Hematopoietic multipotent progenitor cell treated with erythropoietin and hydrocortisone succinate and interleukin-3 and kit ligand, for 8 days (in vitro differentiated cells): ENCODE results near the gene RGS7.
"Not testable (repeated sequence)": the region's sequence is repeated elsewhere in the genome, so short reads cannot be mapped to it uniquely, and the experiment has no call there.

ENCODE experiments used
- DNase-seq: peaks from one replicate; pipeline ENCODE4 v3.0.0-alpha.2; 2015

The RGS7 gene

DNA sequence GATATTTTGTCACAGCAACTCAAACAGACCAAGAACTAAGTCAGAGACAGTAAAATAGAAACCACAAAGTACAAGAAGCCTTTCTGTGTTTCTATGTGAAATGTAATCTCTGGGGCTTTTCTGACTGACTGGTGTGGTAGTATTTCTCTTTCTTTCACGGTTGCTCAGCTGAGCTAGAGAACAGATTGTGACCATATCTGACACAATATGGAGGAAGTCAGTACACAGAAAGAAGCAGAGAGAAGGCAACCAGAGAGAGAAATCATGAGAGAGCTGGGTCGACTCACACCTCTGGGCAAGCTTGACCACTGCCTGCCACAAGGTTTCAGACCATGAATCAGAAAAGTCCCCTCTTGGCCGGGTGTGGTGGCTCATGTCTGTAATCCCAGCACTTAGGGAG lies 536.2 kb downstream of the RGS7 start:
- no peak for DNase-seq

DNA sequence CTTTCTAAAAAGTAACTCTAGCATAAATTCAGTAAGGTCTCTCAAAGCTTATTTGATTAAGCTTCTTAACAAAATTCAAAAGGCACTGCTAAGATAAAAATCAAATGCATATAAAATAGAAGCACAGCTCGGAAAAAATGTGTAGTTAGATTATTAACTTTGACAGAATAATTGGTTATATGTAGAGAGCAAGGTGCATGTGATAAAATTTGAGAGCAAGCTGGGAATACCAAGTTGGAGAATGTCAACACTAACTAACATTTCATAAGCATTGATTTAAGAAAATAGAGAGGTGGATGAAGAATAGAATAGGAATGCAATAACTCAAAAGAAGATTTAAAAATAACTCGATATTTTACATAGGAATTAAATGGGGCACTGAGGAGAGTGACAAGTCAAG lies 540.5 kb downstream of the RGS7 start:
- DNase-seq: no peak

GRCh38 chr1:240813720-240814119 lies 543.3 kb downstream of the RGS7 start:
- no peak for DNase-seq

GRCh38 chr1:240811256-240811655 lies 545.7 kb downstream of the RGS7 start:
- no peak for DNase-seq

GRCh38 chr1:240808381-240808780 lies 548.6 kb downstream of the RGS7 start:
- DNase-seq: no peak

DNA sequence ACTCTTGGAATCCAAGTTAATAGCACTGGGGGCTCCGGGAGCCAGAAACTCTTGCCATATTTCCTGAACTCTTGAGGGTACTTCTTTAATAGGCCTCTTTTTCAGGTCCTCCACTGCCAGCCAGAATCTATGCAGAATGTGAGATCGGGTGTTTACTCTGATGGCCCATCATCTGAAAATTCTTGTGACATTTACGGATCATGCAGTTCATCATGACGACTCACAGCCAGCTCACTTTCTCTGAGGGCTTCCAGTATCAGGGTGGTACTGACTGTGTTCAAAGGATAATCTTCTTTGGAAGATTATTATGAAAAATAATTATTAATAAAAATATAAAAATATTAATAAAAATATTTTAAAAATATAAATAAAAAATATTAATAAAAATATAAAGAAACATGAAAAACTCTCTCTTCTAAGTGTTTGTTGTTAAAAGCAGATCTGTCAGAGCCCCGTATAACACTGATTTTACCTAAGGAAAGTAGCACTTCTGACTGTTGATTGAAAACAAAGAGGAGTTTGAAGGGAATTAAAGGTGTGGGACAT lies 550.7 kb downstream of the RGS7 start:
- no peak for DNase-seq

GRCh38 chr1:240804475-240804874 lies 552.5 kb downstream of the RGS7 start:
- DNase-seq: no peak

DNA sequence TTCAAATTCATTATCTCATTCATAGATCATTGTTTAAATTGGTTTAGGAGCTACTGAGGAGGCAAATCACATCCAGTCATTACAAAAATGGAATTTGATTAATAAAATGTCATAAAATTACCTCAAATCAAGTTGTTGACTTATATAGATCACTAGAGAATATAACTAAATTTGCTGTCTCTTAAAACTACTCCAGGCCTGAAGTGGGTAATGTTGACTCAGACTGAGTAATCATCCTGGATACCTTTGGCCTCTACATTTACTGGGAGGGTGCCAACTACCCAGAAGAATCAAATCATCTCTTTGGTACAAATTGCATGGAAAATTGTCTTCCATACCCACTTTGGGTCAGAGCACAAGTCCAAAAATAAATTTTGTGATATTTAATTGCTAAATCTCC lies 553.9 kb downstream of the RGS7 start:
- DNase-seq: no peak

DNA sequence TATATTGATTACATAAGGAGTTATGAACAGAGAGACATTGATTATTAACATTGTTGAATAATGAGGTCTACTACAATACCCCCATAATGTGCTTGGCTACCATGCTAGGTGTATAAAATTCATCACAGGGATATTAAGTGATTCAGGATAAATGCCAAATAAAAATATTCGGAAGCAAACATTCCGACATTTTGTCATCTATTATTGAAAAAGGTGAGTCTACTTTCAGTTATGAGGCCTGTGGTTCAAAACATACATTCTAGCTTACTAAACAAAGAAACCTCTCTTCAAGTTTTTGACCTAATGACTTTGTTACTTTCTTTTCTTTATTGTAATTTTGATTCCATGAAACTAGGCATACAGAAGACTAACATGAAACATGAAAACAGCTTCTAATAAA lies 554.7 kb downstream of the RGS7 start:
- no peak for DNase-seq

GRCh38 chr1:240801442-240801841 lies 555.6 kb downstream of the RGS7 start:
- no peak for DNase-seq

GRCh38 chr1:240800291-240800690 lies 556.7 kb downstream of the RGS7 start:
- no peak for DNase-seq

DNA sequence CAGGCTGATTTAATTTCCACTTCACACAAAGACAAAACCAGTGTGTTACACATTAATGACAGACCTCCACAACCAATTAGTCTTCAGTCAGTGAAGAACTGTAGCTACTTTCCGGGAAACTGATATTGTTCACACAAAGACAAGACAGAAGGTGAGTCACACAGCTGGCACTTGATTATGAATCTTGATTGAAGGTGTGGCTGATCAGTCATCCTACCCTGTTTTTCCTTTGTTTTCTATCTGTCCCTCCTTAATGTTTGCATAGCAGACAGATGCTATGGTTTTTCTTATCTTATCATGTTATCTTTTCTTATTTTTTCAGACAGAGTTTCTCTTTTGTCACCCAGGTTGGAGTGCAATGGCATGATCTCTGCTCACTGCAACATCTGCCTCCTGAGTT lies 560.0 kb downstream of the RGS7 start:
- no peak for DNase-seq

GRCh38 chr1:240794046-240794843 lies 562.8 kb downstream of the RGS7 start:
- no peak for DNase-seq

- DNase-seq: no peak
Measured at GRCh38 chr1:240792915-240793529, 564.0 kb downstream of the RGS7 start.

DNA sequence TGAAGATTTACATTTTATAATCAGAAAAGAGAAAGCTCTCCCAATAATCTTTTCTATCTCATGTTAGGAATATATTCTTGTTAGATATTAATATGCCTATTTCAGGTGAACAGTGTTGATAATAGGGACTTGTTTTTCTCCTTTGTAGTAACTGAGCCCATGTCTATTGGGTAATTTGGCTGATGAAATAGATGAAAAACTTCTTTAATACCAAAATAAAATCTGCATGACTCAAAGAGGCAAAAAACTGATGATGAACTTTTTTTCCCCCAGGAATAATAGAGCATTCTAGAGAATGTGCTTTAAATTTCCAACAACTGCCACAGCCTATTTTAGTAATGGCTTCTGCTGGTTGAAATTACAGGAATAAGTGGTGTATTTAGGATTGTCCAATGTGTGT lies 566.1 kb downstream of the RGS7 start:
- DNase-seq: no peak

DNA sequence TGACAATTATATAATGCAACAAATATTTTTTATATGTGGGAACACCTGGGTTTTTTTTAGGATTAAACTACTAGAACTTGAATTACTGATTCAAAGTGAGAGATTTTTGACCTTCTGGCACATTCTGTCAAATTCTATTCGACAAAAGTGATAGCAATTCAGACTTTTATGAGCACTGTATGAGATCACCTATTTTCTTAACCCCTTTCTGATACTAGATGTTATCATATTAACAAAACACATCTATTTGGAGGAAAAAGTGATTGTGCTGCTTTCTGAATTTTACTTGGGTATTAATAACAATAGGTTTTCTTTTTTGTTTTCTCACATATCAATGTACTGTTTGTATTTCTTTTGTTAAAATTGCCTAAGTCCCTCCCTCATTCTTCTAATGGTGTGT lies 570.1 kb downstream of the RGS7 start:
- no peak for DNase-seq

DNA sequence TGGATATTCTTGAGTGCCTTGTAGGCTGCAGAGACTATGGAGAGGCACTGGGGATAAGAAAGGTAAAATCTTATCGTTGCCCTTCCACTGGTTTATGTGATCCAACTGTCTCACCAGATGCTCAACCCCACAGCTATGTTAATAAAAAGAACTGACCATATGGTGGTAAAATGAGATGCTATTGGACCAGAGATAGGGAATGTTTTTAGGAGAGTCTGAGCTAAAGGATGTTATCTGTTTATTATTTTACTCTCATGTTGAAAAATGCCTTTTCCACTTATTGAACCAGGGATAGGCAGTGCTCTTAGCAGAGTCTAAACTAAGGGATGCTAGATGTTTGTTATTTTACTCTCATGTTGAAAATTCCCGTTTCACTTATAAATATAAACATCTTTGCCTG lies 572.2 kb downstream of the RGS7 start:
- DNase-seq: no peak

GRCh38 chr1:240783728-240784137 lies 573.3 kb downstream of the RGS7 start:
- DNase-seq: not testable (repeated sequence)

GRCh38 chr1:240776237-240776636 lies 580.8 kb downstream of the RGS7 start:
- no peak for DNase-seq

DNA sequence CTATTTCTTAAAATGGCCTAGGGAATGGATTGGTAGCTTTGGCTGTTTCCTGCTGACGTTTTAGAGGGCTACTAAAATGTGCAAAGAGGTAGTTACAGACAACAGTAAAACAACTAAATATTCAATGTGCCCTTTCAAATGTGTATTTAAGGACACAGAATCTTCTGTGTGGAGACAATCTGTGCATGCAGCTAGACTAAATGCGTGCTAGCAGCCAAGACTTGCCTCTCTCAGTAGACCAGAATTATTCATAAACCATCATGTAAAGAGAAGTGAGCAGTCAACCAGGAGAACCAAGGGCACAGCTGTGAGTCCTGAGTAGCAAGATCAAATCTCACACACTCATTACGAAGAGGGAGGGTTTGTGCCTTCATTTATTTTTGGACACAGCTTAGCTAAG lies 584.9 kb downstream of the RGS7 start:
- DNase-seq: no peak

DNA sequence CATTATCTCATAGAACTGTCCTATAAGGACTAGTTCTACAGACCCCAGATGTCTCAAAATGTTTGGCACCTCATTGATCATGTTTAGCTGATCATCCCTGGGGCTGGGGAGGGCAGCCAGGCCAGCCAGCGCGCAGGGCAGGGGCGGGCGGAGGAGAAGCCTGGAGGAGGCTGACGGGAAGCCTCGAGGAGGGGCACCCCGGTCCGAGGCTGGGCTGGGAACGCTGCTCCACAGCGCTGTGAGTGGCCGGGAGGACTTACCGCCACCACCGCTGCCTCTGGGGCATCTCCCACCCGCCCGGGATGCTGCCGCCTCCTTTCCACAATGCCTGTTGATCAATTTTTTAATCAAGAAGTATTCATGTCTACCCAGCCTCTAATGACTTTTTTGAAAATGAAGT lies 585.6 kb downstream of the RGS7 start:
- no peak for DNase-seq

GRCh38 chr1:240768979-240769378 lies 588.0 kb downstream of the RGS7 start:
- DNase-seq: no peak

DNA sequence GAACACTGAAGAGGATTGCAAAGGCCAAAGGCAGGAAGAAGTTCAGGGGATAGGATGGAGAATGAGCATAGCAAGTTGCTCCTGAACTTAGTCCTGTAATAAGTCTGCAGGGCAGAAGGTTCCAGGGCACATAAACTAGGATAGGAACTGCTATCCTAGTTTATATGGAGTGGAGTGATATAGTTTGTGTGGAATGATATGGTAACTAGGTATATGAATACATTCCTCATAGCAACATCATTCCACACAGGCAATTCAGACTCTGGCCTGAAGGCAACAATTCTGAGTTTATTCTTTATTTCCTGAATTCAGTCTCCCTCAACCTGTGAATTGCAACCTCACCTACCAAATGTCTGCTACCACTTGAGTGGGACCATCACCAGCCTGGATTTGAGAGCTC lies 590.2 kb downstream of the RGS7 start:
- no peak for DNase-seq

DNA sequence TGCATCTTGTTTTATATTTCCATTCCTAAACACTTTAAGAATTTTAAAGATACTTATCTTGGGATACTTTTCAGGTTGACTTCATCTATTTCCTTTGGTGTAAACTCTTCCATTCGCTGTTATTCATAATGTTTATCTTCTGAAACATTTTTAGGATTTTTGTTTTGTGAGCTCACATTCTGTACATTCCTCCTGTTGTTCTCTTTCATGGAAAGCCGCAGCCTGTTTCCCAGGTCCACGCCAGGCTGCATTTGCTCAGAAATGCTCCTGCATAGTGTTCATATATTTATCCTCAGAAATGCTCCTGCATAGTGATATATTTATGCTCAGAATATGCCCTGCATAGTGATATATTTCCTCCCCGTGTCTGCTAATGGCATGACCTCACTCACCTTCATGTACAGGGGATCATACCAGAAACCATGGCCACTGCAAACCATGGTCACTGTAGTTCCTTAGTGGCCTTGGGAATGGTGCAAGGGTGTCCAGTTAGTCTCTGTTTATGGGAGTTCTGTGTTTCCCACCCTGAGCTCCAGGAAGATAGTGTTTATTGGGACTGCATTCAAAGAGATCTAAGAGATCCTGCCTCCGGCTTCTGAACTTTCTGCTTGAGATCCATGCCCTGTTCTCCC lies 591.2 kb downstream of the RGS7 start:
- DNase-seq: no peak
